K562 (cell line): ENCODE data around the gene HOXB4. TPM values are rescaled to one million over a fixed set of nuclear protein-coding genes. Genes with fewer than 3 reads are reported as not detected.

Experiments
- ATAC-seq: fragments of 200-7000 bp; cut with Tn5 transposase; 3 replicates; pipeline ENCODE4 v1.9.1; 2020; ENCODE audit warnings: moderate library complexity
- BruUV-seq: library from RNA; stranded (reverse); fragments of 400-500 nt; replicated peaks from 2 replicates; lab custom pipeline; 2021; lab: Mats Ljungman, UMichigan
- CTCF ChIA-PET: fragments of 300-600 bp; formaldehyde crosslinking; extraction: SDS; loops from one replicate; lab custom pipeline; 2021; ENCODE audit warnings: low intra/inter-chr PET ratio; lab: Yijun Ruan, JAX
- POLR2A ChIA-PET: fragments of 300-600, 350-650 bp; sonication (Branson Sonifier 250); formaldehyde crosslinking; extraction: SDS; loops from one replicate; lab custom pipeline; 2021; ENCODE audit warnings: antibody characterized with exemption, inconsistent platforms; lab: Yijun Ruan, JAX
- DNase-seq, 4 experiments: peaks; one replicate each; pipeline versions ENCODE4 v3.0.0 to v3.0.0-alpha.2; 2011 to 2018; ENCODE audit warnings: low spot score in 3 of 4, mixed read lengths in 3 of 4; ENCODE audit errors: extremely low read depth in 1 of 4
- FAIRE-seq: peaks from 2 replicates; lab custom pipeline; 2011; peaks lifted over from hg19 to GRCh38; lab: Jason Lieb, UNC
- H2AFZ ChIP-seq: 2 replicates; pipeline ENCODE4 v1.6.0; 2011; ENCODE audit warnings: low read depth, low read length, control low read depth, inconsistent platforms
- H3K27ac ChIP-seq: fragments of 200-600 bp; 3 replicates; pipeline ENCODE4 v1.8.0; 2011; ENCODE audit warnings: low read depth, mild to moderate bottlenecking, control low read depth, inconsistent platforms, low read length, moderate library complexity, mixed read lengths; ENCODE audit errors: extremely low read depth
- H3K27me3 ChIP-seq, 2 experiments: fragments of 300-600 bp in 1 of 2; 2 replicates in 1 of 2; 3 replicates in 1 of 2; pipeline versions ENCODE4 v1.6.0 to v1.8.0; 2011; ENCODE audit warnings: inconsistent platforms in 2 of 2, low read length in 2 of 2, mild to moderate bottlenecking in 1 of 2, mixed read lengths in 1 of 2, moderate library complexity in 1 of 2; ENCODE audit not compliant: control insufficient read depth in 2 of 2, insufficient read depth in 2 of 2
- H3K36me3 ChIP-seq: fragments of 300-600 bp; 3 replicates; pipeline ENCODE4 v1.8.0; 2011; ENCODE audit warnings: mild to moderate bottlenecking, low read length, inconsistent platforms; ENCODE audit not compliant: control insufficient read depth, insufficient read depth
- H3K4me1 ChIP-seq, 2 experiments: fragments of 200-600 bp in 1 of 2; replicated peaks in 1 of 2; 2 replicates in 1 of 2; 3 replicates in 1 of 2; pipeline versions ENCODE4 v1.5.1 to v1.8.0; 2011; ENCODE audit warnings: inconsistent platforms in 2 of 2, low read length in 2 of 2, mild to moderate bottlenecking in 1 of 2, mixed read lengths in 1 of 2, moderate library complexity in 1 of 2; ENCODE audit not compliant: control insufficient read depth in 2 of 2, insufficient read depth in 2 of 2
- H3K4me2 ChIP-seq: 2 replicates; pipeline ENCODE4 v1.6.1; 2011; ENCODE audit warnings: low read length, control low read depth, inconsistent platforms, mixed read lengths; ENCODE audit not compliant: insufficient read depth
- H3K4me3 ChIP-seq: fragments of 200-600 bp; sonication (generic), shearing (Covaris generic); 2 replicates; pipeline ENCODE4 v1.5.1; 2016; ENCODE audit warnings: control low read depth, inconsistent platforms
- H3K79me2 ChIP-seq: fragments of 200-600 bp; 3 replicates; pipeline ENCODE4 v1.8.0; 2011; ENCODE audit warnings: low read length, inconsistent platforms; ENCODE audit not compliant: control insufficient read depth, insufficient read depth
- H3K9ac ChIP-seq, 2 experiments: 2 replicates each; pipeline versions ENCODE4 v1.6.0 to v1.6.1; 2011; ENCODE audit warnings: low read depth in 2 of 2, low read length in 2 of 2, control low read depth in 1 of 2, inconsistent platforms in 1 of 2, mild to moderate bottlenecking in 1 of 2, mixed read lengths in 1 of 2; ENCODE audit not compliant: insufficient read depth in 1 of 2
- H3K9me1 ChIP-seq: one replicate; pipeline ENCODE4 v1.6.0; 2011; ENCODE audit warnings: inconsistent platforms, mild to moderate bottlenecking, low read length, moderate library complexity; ENCODE audit not compliant: control insufficient read depth, insufficient read depth
- H3K9me3 ChIP-seq: replicated peaks from 2 replicates; pipeline ENCODE4 v1.5.1; 2011; ENCODE audit warnings: low read depth, low read length, inconsistent platforms; ENCODE audit not compliant: control insufficient read depth, insufficient read depth
- H4K20me1 ChIP-seq: replicated peaks from 2 replicates; pipeline ENCODE4 v1.6.1; 2011; ENCODE audit warnings: low read length, inconsistent platforms, mixed read lengths; ENCODE audit not compliant: control insufficient read depth, insufficient read depth
- MAFK ChIP-seq: IDR thresholded peaks from 2 replicates; pipeline ENCODE4 v1.6.1; 2011; ENCODE audit warnings: low read length, improper control_type of control experiment
- MEIS2 ChIP-seq: fragments of 450-650 bp; IDR thresholded peaks from 2 replicates; pipeline ENCODE4 v1.6.1; 2014; ENCODE audit warnings: mild to moderate bottlenecking; ENCODE audit not compliant: partially characterized antibody
- SNIP1 ChIP-seq: fragments of 450-650 bp; IDR thresholded peaks from 2 replicates; pipeline ENCODE4 v1.7.1; 2017; ENCODE audit warnings: low read depth, mild to moderate bottlenecking
- ZBTB7A ChIP-seq: IDR thresholded peaks from 2 replicates; pipeline ENCODE4 v1.6.1; 2011; ENCODE audit warnings: low read depth, mild to moderate bottlenecking, low read length, moderate library complexity, borderline replicate concordance; ENCODE audit not compliant: control insufficient read depth
- ZNF551 ChIP-seq: fragments of 250-450 bp; sonication (Bioruptor Pico); IDR thresholded peaks from 2 replicates; pipeline ENCODE4 v1.5.0; 2021; ENCODE audit warnings: mild to moderate bottlenecking, moderate library complexity
- WGBS: fragments of 100-300 bp; shearing (Covaris generic); methylation state at CpG from one replicate; pipeline ENCODE4 v1.1.6; 2016; ENCODE audit warnings: low coverage, mixed read lengths; ENCODE audit not compliant: insufficient coverage; ENCODE audit errors: missing lambda C conversion rate; 5-methylcytosine and 5-hydroxymethylcytosine counted together
- in situ Hi-C: fragments of 300-500 bp; cut with MboI; formaldehyde crosslinking; loops from 4 replicates; pipeline ENCODE4 v1.15.0; 2018; ENCODE audit warnings: inconsistent platforms, mixed read lengths
- intact Hi-C: fragments of 100-400 bp; cut with micrococcal nuclease; formaldehyde crosslinking; loops from 2 replicates; pipeline ENCODE4 v1.14.2; 2022
- polyA plus RNA-seq, 8 experiments: library from polyadenylated mRNA; depleted of rRNA in 4 of 8; stranded (reverse) in 5 of 8; unstranded in 3 of 8; fragments of >200 nt; fragmentation: Nextera tagmentation in 2 of 8; fragmentation: Illumina TruSeq in 1 of 8; extraction: Ambion mirVana in 2 of 8; extraction: Trizol in 1 of 8; gene quantifications; 2 replicates each; pipeline versions ENCODE4 v1.2.1 to v1.2.3, GENCODE V29; 2011 to 2014; ENCODE audit warnings: inconsistent platforms in 1 of 8, missing spikeins in 1 of 8
- total RNA-seq, 7 experiments: library from RNA; depleted of rRNA in 6 of 7; stranded (reverse); fragments of >200 nt in 6 of 7; fragmentation: Illumina TruSeq in 2 of 7; extraction: Trizol in 2 of 7; gene quantifications; 2 replicates each; pipeline versions ENCODE4 v1.2.1 to v1.2.3, GENCODE V29; 2011 to 2021; ENCODE audit warnings: low replicate concordance in 1 of 7
- TF ChIP-seq, protein P1 (sequence below): IDR thresholded peaks from 2 replicates; pipeline ENCODE4 v1.6.1; 2011; ENCODE audit warnings: borderline replicate concordance, low read depth, mild to moderate bottlenecking, moderate library complexity, low read length; ENCODE audit not compliant: insufficient read depth, poor library complexity, severe bottlenecking
- TF ChIP-seq, protein P2 (sequence below): sonication (generic); formaldehyde crosslinking; IDR thresholded peaks from 2 replicates; pipeline ENCODE4 v1.5.0; 2020; ENCODE audit warnings: missing genetic modification reagents
- TF ChIP-seq, protein P3 (sequence below), 2 experiments: IDR thresholded peaks in 1 of 2; conservative IDR thresholded peaks in 1 of 2; 2 replicates each; pipeline ENCODE4 v1.6.1; 2016; ENCODE audit warnings: low read depth in 2 of 2, mild to moderate bottlenecking in 1 of 2, missing compliant biosample characterization in 1 of 2, missing genetic modification characterization in 1 of 2, moderate library complexity in 1 of 2

Gene HOXB4
- total and polyA plus RNA-seq, 9 of the 15 experiments (the other 6 are each of a cell fraction or from before 2014, with no cell fraction given), result 1.6 to 34.9 (median 14.9) TPM

DNA sequence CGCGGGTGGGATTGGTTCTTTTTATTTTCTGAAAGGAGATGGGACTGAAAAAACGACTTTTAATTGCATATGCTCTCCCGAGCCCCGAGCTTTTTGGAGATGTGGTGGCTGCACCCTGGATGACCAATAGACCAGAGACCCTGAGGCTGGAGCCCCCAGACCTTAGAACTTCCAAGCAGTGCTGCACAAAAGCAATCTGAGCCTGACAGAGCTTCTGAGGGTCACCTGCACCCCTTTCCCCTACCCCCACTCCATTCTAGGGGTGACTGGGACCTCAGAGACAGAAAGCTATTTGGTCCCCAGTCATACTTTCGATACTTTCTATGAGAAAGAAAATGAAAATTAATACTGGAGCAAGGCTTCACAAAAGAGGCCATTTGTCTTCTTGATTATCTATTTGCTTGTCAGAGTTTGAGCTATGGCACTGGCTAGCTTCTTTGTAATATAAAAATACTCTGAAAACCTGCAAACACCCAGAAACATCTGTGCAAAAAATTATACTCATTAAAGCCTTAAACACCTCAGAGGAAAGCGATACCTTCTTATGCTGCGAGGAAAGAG lies 3.6 kb downstream of the HOXB4 start:
- TF ChIP-seq ZBTB7A (peak; percentile 40; the same call in 1 of the 2 replicates), MEIS2 (peak; percentile 60), SNIP1 (no peak), MAFK (no peak), ZNF551 (CRISPR knock-in tag) (no peak)
- TF ChIP-seq, protein P1, sequence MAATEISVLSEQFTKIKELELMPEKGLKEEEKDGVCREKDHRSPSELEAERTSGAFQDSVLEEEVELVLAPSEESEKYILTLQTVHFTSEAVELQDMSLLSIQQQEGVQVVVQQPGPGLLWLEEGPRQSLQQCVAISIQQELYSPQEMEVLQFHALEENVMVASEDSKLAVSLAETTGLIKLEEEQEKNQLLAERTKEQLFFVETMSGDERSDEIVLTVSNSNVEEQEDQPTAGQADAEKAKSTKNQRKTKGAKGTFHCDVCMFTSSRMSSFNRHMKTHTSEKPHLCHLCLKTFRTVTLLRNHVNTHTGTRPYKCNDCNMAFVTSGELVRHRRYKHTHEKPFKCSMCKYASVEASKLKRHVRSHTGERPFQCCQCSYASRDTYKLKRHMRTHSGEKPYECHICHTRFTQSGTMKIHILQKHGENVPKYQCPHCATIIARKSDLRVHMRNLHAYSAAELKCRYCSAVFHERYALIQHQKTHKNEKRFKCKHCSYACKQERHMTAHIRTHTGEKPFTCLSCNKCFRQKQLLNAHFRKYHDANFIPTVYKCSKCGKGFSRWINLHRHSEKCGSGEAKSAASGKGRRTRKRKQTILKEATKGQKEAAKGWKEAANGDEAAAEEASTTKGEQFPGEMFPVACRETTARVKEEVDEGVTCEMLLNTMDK, result no peak
- TF ChIP-seq, protein P2, sequence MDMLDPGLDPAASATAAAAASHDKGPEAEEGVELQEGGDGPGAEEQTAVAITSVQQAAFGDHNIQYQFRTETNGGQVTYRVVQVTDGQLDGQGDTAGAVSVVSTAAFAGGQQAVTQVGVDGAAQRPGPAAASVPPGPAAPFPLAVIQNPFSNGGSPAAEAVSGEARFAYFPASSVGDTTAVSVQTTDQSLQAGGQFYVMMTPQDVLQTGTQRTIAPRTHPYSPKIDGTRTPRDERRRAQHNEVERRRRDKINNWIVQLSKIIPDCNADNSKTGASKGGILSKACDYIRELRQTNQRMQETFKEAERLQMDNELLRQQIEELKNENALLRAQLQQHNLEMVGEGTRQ (CRISPR knock-in tag), result no peak
- TF ChIP-seq, protein P3, sequence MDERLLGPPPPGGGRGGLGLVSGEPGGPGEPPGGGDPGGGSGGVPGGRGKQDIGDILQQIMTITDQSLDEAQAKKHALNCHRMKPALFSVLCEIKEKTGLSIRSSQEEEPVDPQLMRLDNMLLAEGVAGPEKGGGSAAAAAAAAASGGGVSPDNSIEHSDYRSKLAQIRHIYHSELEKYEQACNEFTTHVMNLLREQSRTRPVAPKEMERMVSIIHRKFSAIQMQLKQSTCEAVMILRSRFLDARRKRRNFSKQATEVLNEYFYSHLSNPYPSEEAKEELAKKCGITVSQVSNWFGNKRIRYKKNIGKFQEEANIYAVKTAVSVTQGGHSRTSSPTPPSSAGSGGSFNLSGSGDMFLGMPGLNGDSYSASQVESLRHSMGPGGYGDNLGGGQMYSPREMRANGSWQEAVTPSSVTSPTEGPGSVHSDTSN (CRISPR knock-in tag; IDR thresholded peaks at IDR 0.05; ENCODE audit: low read depth), result no peak
- TF ChIP-seq, protein P3 (tag; conservative IDR thresholded peaks at IDR 0.05; ENCODE audit: low read depth), result peak; percentile 64; the same call in 1 of the 2 replicates
- 73% methylated on average over 8 of the region's 8 CpGs for WGBS
- Histone ChIP-seq H3K9me3 (no peaks in the 10 kb centered on the region), H4K20me1 (no peaks in the 10 kb centered on the region; the same call in 1 of the 2 replicates), H3K4me3 (peak overlapping the region; percentile 5; the same call in 1 of the 2 replicates), H3K27me3 (no peaks in the 10 kb centered on the region), H3K79me2 (peaks cover 98% of the 10 kb centered on the region), H3K36me3 (peaks cover 66% of the 10 kb centered on the region), H3K9me1 (no peaks in the 10 kb centered on the region), H3K27ac (peak overlapping the region; percentile 95; the same call in 2 of the 3 replicates), H3K4me2 (peak overlapping the region; percentile 88; the same call in 1 of the 2 replicates), H3K9ac (peak overlapping the region; percentile 8 to 76; a peak in 2 of 4 replicates), H2AFZ (no peak overlapping the region), H3K4me1 (peaks cover 48 to 69% of the 10 kb centered on the region in 2 experiments)
- in situ Hi-C loops, result no loop called here
- ChIA-PET POLR2A (interaction anchor here (0.6 to 1.2 kb wide), 6 partner anchors 19 to 107 kb away, joined by 3 to 4 read pairs (median 4); partner anchors contain the start of gene HOXB5), CTCF (no interaction called here)
- FAIRE-seq, result no peak
- DNase-seq, result no peak
- intact Hi-C loops, result no loop called here
- BruUV-seq, result no TSS peak
- ATAC-seq, result no peak
